Calu3 (cell line): ENCODE measurements around the gene LGALS12. TPM values are rescaled to one million over a fixed set of nuclear protein-coding genes. Genes with fewer than 3 reads are reported as not detected.

Experiments used
- BruUV-seq: library from RNA; stranded (reverse); fragments of 400-500 nt; replicated peaks from 2 replicates; lab custom pipeline; 2021; lab: Mats Ljungman, UMichigan
- CTCF ChIA-PET: fragments of 300-600 bp; sonication (Branson Sonifier 250); formaldehyde crosslinking; loops from one replicate; lab custom pipeline; 2022; ENCODE audit warnings: antibody characterized with exemption; lab: Charles Lee
- DNase-seq: peaks from one replicate; pipeline ENCODE4 v3.0.0; 2022
- H3K27ac Mint-ChIP-seq: one replicate; pipeline ENCODE4 v1.8.0; 2022; ENCODE audit warnings: mixed read lengths; ENCODE audit not compliant: unreplicated experiment
- H3K27me3 Mint-ChIP-seq: one replicate; pipeline ENCODE4 v1.8.0; 2022; ENCODE audit warnings: mixed read lengths; ENCODE audit not compliant: unreplicated experiment
- H3K36me3 Mint-ChIP-seq: one replicate; pipeline ENCODE4 v1.8.0; 2022; ENCODE audit warnings: mild to moderate bottlenecking, moderate library complexity, mixed read lengths; ENCODE audit not compliant: insufficient read depth, unreplicated experiment
- H3K4me1 Mint-ChIP-seq: one replicate; pipeline ENCODE4 v1.8.0; 2022; ENCODE audit warnings: mild to moderate bottlenecking, low read depth, mixed read lengths; ENCODE audit not compliant: unreplicated experiment
- H3K4me3 Mint-ChIP-seq: one replicate; pipeline ENCODE4 v1.8.0; 2022; ENCODE audit warnings: mild to moderate bottlenecking, low read depth, moderate library complexity, mixed read lengths; ENCODE audit not compliant: unreplicated experiment
- H3K9me3 Mint-ChIP-seq: one replicate; pipeline ENCODE4 v1.8.0; 2022; ENCODE audit warnings: low read depth, mixed read lengths; ENCODE audit not compliant: unreplicated experiment
- CTCF ChIP-seq: fragments of 200-600 bp; IDR thresholded peaks from one replicate; pipeline ENCODE4 v1.8.0; 2022; ENCODE audit warnings: antibody characterized with exemption; ENCODE audit not compliant: unreplicated experiment
- intact Hi-C: fragments of 100-400 bp; cut with micrococcal nuclease; formaldehyde crosslinking; loops from one replicate; pipeline ENCODE4 v1.10.0; 2022; ENCODE audit not compliant: unreplicated experiment
- total RNA-seq: library from RNA; stranded (reverse); gene quantifications from 2 replicates; pipeline ENCODE4 v1.2.3, GENCODE V29; 2022

The LGALS12 gene
- total RNA-seq, 1 experiment from 2014 or later = not detected

- Mint-ChIP-seq H3K27me3 (no peaks in the 10 kb centered on the region), H3K36me3 (peaks cover 5% of the 10 kb centered on the region), H3K9me3 (no peaks in the 10 kb centered on the region), H3K4me3 (no peak overlapping the region), H3K27ac (no peak overlapping the region), H3K4me1 (peaks cover 13% of the 10 kb centered on the region)
- TF ChIP-seq CTCF = no peak
- intact Hi-C loops = no loop called here
- BruUV-seq = no TSS peak
- CTCF ChIA-PET = no interaction called here
- DNase-seq = no peak
Observed at GRCh38 chr11:63554877-63555223, 49.0 kb downstream of the LGALS12 start.

GRCh38 chr11:63556404-63557013 lies 50.6 kb downstream of the LGALS12 start:
- CTCF ChIA-PET = interaction anchor here (0.9 kb wide), 1 partner anchor 8 kb away, joined by 4 read pairs; no protein-coding TSS in a partner anchor
- no peak for DNase-seq
- intact Hi-C loops = no loop called here
- no TSS peak for BruUV-seq
- peaks cover 5% of the 10 kb centered on the region for H3K36me3 Mint-ChIP-seq
- H3K9me3 Mint-ChIP-seq = no peaks in the 10 kb centered on the region
- no peak for TF ChIP-seq CTCF
- H3K4me1 Mint-ChIP-seq = peaks cover 27% of the 10 kb centered on the region
- no peaks in the 10 kb centered on the region for H3K27me3 Mint-ChIP-seq
- no peak overlapping the region for H3K27ac Mint-ChIP-seq
- no peak overlapping the region for H3K4me3 Mint-ChIP-seq

GRCh38 chr11:63557570-63557969 lies 51.7 kb downstream of the LGALS12 start:
- Mint-ChIP-seq H3K36me3 (peaks cover 5% of the 10 kb centered on the region), H3K4me1 (peaks cover 25% of the 10 kb centered on the region), H3K4me3 (no peak overlapping the region), H3K9me3 (no peaks in the 10 kb centered on the region), H3K27ac (no peak overlapping the region), H3K27me3 (no peaks in the 10 kb centered on the region)
- intact Hi-C loops = no loop called here
- DNase-seq = no peak
- TF ChIP-seq CTCF = no peak
- CTCF ChIA-PET = no interaction called here
- BruUV-seq = no TSS peak

GRCh38 chr11:63558459-63559157 lies 52.7 kb downstream of the LGALS12 start:
- Mint-ChIP-seq H3K27ac (no peak overlapping the region), H3K4me3 (no peak overlapping the region), H3K9me3 (no peaks in the 10 kb centered on the region), H3K27me3 (no peaks in the 10 kb centered on the region), H3K4me1 (peaks cover 22% of the 10 kb centered on the region), H3K36me3 (peaks cover 4% of the 10 kb centered on the region)
- no TSS peak for BruUV-seq
- no peak for TF ChIP-seq CTCF
- intact Hi-C loops = no loop called here
- DNase-seq = no peak
- CTCF ChIA-PET = no interaction called here
